ENCODE data around the gene MFAP1.

GRCh38 chr15:43859546-43859945 is 35.1 kb upstream of the MFAP1 start:
- TF ChIP-seq CTCF (IDR thresholded peaks at IDR 0.05 in 8 of 11, conservative IDR thresholded peaks at IDR 0.05 in 3 of 11) (no peak), POLR2A (IDR thresholded peaks at IDR 0.05) (no peak), POLR2AphosphoS5 (IDR thresholded peaks at IDR 0.05) (no peak)

Data from spleen (tissue), 7 donors.